HG02610 (cell line): ENCODE data around the gene C2CD4A.

Source experiments
- ATAC-seq: cut with Tn5 transposase; IDR thresholded peaks from one replicate; pipeline ENCODE4 v1.9.1; 2021; ENCODE audit warnings: mild to moderate bottlenecking, moderate library complexity; ENCODE audit not compliant: unreplicated experiment

The C2CD4A gene

GRCh38 chr15:62093809-62094208, 27.0 kb downstream of the C2CD4A start:
- no peak for ATAC-seq

- ATAC-seq = no peak
Observed at GRCh38 chr15:62094388-62094787, 27.6 kb downstream of the C2CD4A start.

GRCh38 chr15:62099094-62099601, 32.4 kb downstream of the C2CD4A start:
- ATAC-seq = no peak

GRCh38 chr15:62103431-62103830, 36.7 kb downstream of the C2CD4A start:
- no peak for ATAC-seq

- no peak for ATAC-seq
Observed at GRCh38 chr15:62104401-62104800, 37.6 kb downstream of the C2CD4A start.

GRCh38 chr15:62104846-62105245, 38.1 kb downstream of the C2CD4A start:
- ATAC-seq = no peak

GRCh38 chr15:62105266-62105665, 38.5 kb downstream of the C2CD4A start:
- no peak for ATAC-seq

- ATAC-seq = no peak
Observed at GRCh38 chr15:62106096-62106495, 39.3 kb downstream of the C2CD4A start.

- ATAC-seq = no peak
Observed at GRCh38 chr15:62107571-62108121, 40.9 kb downstream of the C2CD4A start.

GRCh38 chr15:62108411-62108810, 41.6 kb downstream of the C2CD4A start:
- ATAC-seq = no peak

- ATAC-seq = no peak
Observed at GRCh38 chr15:62109437-62109836, 42.7 kb downstream of the C2CD4A start.

GRCh38 chr15:62109982-62110851, 43.4 kb downstream of the C2CD4A start:
- ATAC-seq = no peak

GRCh38 chr15:62112081-62112480, 45.3 kb downstream of the C2CD4A start:
- no peak for ATAC-seq

- no peak for ATAC-seq
Observed at GRCh38 chr15:62112616-62113593, 46.1 kb downstream of the C2CD4A start.

- no peak for ATAC-seq
Observed at GRCh38 chr15:62115847-62116246, 49.1 kb downstream of the C2CD4A start.

- no peak for ATAC-seq
Observed at GRCh38 chr15:62118520-62119226, 51.9 kb downstream of the C2CD4A start.

- no peak for ATAC-seq
Observed at GRCh38 chr15:62119227-62119864, 52.6 kb downstream of the C2CD4A start.

GRCh38 chr15:62119874-62120273, 53.1 kb downstream of the C2CD4A start:
- ATAC-seq = no peak
